Measurements from ENCODE around the gene OGA. TPM values are rescaled to one million over a fixed set of nuclear protein-coding genes. Genes with fewer than 3 reads are reported as not detected.
A peak's percentile ranks its signal among the peaks of the same experiment; 100 is the strongest.

The OGA gene
- total and polyA plus RNA-seq, 9 of the 15 experiments (the other 6 are each of a cell fraction or from before 2014, with no cell fraction given): 13.5 to 73.5 (median 59.5) TPM

- TF ChIP-seq CCNT2 (IDR thresholded peaks at IDR 0.05; ENCODE audit: borderline replicate concordance, extremely low read depth, insufficient read length, low read depth, low read length) (peak; percentile 23), ZNF274 (IDR thresholded peaks at IDR 0.05; ENCODE audit: borderline replicate concordance, low read depth, low read length) (no peak), PHB (CRISPR knock-in tag; IDR thresholded peaks at IDR 0.05) (0 out of 2 replicates have a peak, but pooled peaks have one; percentile 55), MYBL2 (IDR thresholded peaks at IDR 0.05; ENCODE audit: low read depth) (no peak), MYBL2 (CRISPR knock-in tag; IDR thresholded peaks at IDR 0.05; ENCODE audit: borderline replicate concordance) (no peak), E2F5 (CRISPR knock-in tag; IDR thresholded peaks at IDR 0.05) (no peak), ZBTB12 (CRISPR knock-in tag; IDR thresholded peaks at IDR 0.05) (no peak), SMC3 (conservative IDR thresholded peaks at IDR 0.05; ENCODE audit: insufficient read depth, low read depth, low read length) (no peak), ZBTB33 (CRISPR knock-in tag; IDR thresholded peaks at IDR 0.05) (no peak), MAZ (CRISPR knock-in tag; conservative IDR thresholded peaks at IDR 0.05 in 1 of 2, IDR thresholded peaks at IDR 0.05 in 1 of 2) (peak; percentile 80 to 84), ADNP (tag; IDR thresholded peaks at IDR 0.05) (no peak), NR2F6 (CRISPR knock-in tag; IDR thresholded peaks at IDR 0.05) (no peak)
- TF ChIP-seq, protein P1, sequence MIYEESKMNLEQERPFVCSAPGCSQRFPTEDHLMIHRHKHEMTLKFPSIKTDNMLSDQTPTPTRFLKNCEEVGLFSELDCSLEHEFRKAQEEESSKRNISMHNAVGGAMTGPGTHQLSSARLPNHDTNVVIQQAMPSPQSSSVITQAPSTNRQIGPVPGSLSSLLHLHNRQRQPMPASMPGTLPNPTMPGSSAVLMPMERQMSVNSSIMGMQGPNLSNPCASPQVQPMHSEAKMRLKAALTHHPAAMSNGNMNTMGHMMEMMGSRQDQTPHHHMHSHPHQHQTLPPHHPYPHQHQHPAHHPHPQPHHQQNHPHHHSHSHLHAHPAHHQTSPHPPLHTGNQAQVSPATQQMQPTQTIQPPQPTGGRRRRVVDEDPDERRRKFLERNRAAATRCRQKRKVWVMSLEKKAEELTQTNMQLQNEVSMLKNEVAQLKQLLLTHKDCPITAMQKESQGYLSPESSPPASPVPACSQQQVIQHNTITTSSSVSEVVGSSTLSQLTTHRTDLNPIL (CRISPR knock-in tag; IDR thresholded peaks at IDR 0.05): no peak
- TF ChIP-seq, protein P2, sequence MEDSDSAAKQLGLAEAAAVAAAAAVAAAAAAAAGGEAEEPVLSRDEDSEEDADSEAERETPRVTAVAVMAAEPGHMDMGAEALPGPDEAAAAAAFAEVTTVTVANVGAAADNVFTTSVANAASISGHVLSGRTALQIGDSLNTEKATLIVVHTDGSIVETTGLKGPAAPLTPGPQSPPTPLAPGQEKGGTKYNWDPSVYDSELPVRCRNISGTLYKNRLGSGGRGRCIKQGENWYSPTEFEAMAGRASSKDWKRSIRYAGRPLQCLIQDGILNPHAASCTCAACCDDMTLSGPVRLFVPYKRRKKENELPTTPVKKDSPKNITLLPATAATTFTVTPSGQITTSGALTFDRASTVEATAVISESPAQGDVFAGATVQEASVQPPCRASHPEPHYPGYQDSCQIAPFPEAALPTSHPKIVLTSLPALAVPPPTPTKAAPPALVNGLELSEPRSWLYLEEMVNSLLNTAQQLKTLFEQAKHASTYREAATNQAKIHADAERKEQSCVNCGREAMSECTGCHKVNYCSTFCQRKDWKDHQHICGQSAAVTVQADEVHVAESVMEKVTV (CRISPR knock-in tag; IDR thresholded peaks at IDR 0.05): peak; percentile 46; the same call in 1 of the 2 replicates
- TF ChIP-seq, protein P3, sequence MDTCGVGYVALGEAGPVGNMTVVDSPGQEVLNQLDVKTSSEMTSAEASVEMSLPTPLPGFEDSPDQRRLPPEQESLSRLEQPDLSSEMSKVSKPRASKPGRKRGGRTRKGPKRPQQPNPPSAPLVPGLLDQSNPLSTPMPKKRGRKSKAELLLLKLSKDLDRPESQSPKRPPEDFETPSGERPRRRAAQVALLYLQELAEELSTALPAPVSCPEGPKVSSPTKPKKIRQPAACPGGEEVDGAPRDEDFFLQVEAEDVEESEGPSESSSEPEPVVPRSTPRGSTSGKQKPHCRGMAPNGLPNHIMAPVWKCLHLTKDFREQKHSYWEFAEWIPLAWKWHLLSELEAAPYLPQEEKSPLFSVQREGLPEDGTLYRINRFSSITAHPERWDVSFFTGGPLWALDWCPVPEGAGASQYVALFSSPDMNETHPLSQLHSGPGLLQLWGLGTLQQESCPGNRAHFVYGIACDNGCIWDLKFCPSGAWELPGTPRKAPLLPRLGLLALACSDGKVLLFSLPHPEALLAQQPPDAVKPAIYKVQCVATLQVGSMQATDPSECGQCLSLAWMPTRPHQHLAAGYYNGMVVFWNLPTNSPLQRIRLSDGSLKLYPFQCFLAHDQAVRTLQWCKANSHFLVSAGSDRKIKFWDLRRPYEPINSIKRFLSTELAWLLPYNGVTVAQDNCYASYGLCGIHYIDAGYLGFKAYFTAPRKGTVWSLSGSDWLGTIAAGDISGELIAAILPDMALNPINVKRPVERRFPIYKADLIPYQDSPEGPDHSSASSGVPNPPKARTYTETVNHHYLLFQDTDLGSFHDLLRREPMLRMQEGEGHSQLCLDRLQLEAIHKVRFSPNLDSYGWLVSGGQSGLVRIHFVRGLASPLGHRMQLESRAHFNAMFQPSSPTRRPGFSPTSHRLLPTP (IDR thresholded peaks at IDR 0.05; ENCODE audit: borderline replicate concordance, extremely low read depth, insufficient read length): no peak
These were observed at the start of gene OGA (continued) for GRCh38 chr10:101818119-101818871.

All from K562 (cell line).